NCI-H128 (cell line): ENCODE data around the gene GOLM1.
"Not testable (repeated sequence)": the region's sequence is repeated elsewhere in the genome, so short reads cannot be mapped to it uniquely, and the experiment has no call there.

ENCODE experiments used
- DNase-seq: peaks from one replicate; lab custom pipeline; 2025; ENCODE audit not compliant: unreplicated experiment; lab: John Stamatoyannopoulos, UW

The GOLM1 gene

GRCh38 chr9:86091477-86091876 lies 7.9 kb downstream of the GOLM1 start:
- DNase-seq: no peak

- DNase-seq: no peak
These were observed 16.5 kb downstream of the GOLM1 start for GRCh38 chr9:86082870-86083269.

GRCh38 chr9:86079865-86080469 lies 19.4 kb downstream of the GOLM1 start:
- DNase-seq: no peak

GRCh38 chr9:86079421-86079831 lies 19.9 kb downstream of the GOLM1 start:
- DNase-seq: no peak

GRCh38 chr9:86078731-86079130 lies 20.6 kb downstream of the GOLM1 start:
- DNase-seq: no peak

GRCh38 chr9:86077276-86077675 lies 22.1 kb downstream of the GOLM1 start:
- DNase-seq: no peak

GRCh38 chr9:86075132-86076109 lies 23.9 kb downstream of the GOLM1 start:
- DNase-seq: no peak

GRCh38 chr9:86073839-86074238 lies 25.5 kb downstream of the GOLM1 start:
- DNase-seq: no peak

- no peak for DNase-seq
These were observed 26.9 kb downstream of the GOLM1 start for GRCh38 chr9:86072394-86072877.

- DNase-seq: no peak
These were observed 30.0 kb downstream of the GOLM1 start for GRCh38 chr9:86069206-86069869.

- DNase-seq: no peak
These were observed 35.1 kb downstream of the GOLM1 start for GRCh38 chr9:86064220-86064619.

GRCh38 chr9:86062845-86063693 lies 36.3 kb downstream of the GOLM1 start:
- DNase-seq: no peak

GRCh38 chr9:86061972-86062739 lies 37.2 kb downstream of the GOLM1 start:
- no peak for DNase-seq

GRCh38 chr9:86057491-86057890 lies 41.9 kb downstream of the GOLM1 start:
- DNase-seq: no peak

GRCh38 chr9:86054695-86055094 lies 44.7 kb downstream of the GOLM1 start:
- no peak for DNase-seq

- no peak for DNase-seq
These were observed 46.5 kb downstream of the GOLM1 start for GRCh38 chr9:86052556-86053468.

- not testable (repeated sequence) for DNase-seq
These were observed 51.2 kb downstream of the GOLM1 start for GRCh38 chr9:86048018-86048742.

- no peak for DNase-seq
These were observed 52.0 kb downstream of the GOLM1 start for GRCh38 chr9:86047361-86047760.
